ENCODE data around the gene TRPM3. TPM values are rescaled to one million over a fixed set of nuclear protein-coding genes. Genes with fewer than 3 reads are reported as not detected.

Gene TRPM3
- total RNA-seq, 1 donor, result 0.72 TPM

DNA sequence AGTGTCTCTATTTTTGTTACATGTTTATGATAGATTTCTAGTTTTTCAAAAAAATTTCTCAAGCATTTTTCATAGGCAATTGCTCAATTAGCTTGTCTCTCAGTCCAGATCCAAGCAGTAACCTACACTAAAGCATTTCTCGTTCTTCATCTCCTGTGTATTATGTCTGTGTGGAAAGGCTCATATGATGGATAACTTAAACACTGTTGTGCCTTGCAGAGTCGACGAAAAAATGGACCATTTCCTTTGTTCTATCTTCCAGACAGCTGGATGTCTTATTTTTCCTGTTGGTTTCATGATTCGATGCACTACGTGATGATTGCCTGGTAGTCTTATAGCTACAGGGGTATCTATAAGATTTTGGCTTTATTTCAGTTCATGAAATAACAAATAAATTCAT lies 347.8 kb downstream of the TRPM3 start:
- TF ChIP-seq, protein P1, sequence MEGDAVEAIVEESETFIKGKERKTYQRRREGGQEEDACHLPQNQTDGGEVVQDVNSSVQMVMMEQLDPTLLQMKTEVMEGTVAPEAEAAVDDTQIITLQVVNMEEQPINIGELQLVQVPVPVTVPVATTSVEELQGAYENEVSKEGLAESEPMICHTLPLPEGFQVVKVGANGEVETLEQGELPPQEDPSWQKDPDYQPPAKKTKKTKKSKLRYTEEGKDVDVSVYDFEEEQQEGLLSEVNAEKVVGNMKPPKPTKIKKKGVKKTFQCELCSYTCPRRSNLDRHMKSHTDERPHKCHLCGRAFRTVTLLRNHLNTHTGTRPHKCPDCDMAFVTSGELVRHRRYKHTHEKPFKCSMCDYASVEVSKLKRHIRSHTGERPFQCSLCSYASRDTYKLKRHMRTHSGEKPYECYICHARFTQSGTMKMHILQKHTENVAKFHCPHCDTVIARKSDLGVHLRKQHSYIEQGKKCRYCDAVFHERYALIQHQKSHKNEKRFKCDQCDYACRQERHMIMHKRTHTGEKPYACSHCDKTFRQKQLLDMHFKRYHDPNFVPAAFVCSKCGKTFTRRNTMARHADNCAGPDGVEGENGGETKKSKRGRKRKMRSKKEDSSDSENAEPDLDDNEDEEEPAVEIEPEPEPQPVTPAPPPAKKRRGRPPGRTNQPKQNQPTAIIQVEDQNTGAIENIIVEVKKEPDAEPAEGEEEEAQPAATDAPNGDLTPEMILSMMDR (IDR thresholded peaks at IDR 0.05; ENCODE audit: extremely low read depth, low read depth, low read length), result no peak
- Histone ChIP-seq H4K20me1 (ENCODE audit: insufficient read depth, low read length) (no peaks in the 10 kb centered on the region), H3K9me3 (ENCODE audit: low read depth, low read length) (no peaks in the 10 kb centered on the region), H3K4me3 (ENCODE audit: insufficient read depth, low read length) (no peak overlapping the region), H3K4me2 (ENCODE audit: insufficient read depth, low read length) (no peak overlapping the region), H3K27ac (ENCODE audit: low read depth, low read length) (no peak overlapping the region), H3K36me3 (ENCODE audit: insufficient read depth, low read length) (no peaks in the 10 kb centered on the region), H3K79me2 (ENCODE audit: insufficient read depth, low read length) (no peaks in the 10 kb centered on the region), H3K27me3 (ENCODE audit: insufficient read depth, low read length) (no peaks in the 10 kb centered on the region), H3K4me1 (ENCODE audit: insufficient read depth, low read length) (no peaks in the 10 kb centered on the region), H2AFZ (ENCODE audit: low read length) (no peak overlapping the region)
- DNase-seq (ENCODE audit: insufficient read length, low spot score, missing footprints), result no peak

DNA sequence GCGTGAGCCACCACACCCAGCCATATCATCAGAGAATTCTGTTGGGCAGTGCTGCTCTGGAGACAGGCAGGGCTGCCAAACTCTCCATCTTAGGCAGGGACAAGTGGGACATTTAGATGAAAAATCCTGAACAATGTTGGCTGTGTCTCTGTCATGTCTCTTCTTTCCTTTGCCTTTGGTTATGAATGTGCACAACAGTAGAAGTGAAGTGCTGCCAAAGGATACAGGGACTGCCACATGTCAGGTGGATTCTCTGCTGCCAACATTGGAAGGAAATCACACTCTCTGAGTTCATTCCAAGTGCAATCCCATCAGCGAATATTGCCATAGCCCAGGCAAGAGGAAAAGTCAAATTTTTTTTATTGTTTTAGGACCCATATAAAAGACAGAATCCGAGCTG lies 348.8 kb downstream of the TRPM3 start:
- H3K36me3 ChIP-seq (ENCODE audit: insufficient read depth, low read length), result no peaks in the 10 kb centered on the region
- H4K20me1 ChIP-seq (ENCODE audit: insufficient read depth, low read length), result no peaks in the 10 kb centered on the region
- no peak overlapping the region for H3K4me3 ChIP-seq (ENCODE audit: insufficient read depth, low read length)
- no peaks in the 10 kb centered on the region for H3K4me1 ChIP-seq (ENCODE audit: insufficient read depth, low read length)
- no peak overlapping the region for H2AFZ ChIP-seq (ENCODE audit: low read length)
- H3K27me3 ChIP-seq (ENCODE audit: insufficient read depth, low read length), result no peaks in the 10 kb centered on the region
- H3K4me2 ChIP-seq (ENCODE audit: insufficient read depth, low read length), result no peak overlapping the region
- H3K27ac ChIP-seq (ENCODE audit: low read depth, low read length), result no peak overlapping the region
- TF ChIP-seq, protein P1 (IDR thresholded peaks at IDR 0.05; ENCODE audit: extremely low read depth, low read depth, low read length), result no peak
- no peaks in the 10 kb centered on the region for H3K9me3 ChIP-seq (ENCODE audit: low read depth, low read length)
- DNase-seq (ENCODE audit: insufficient read length, low spot score, missing footprints), result peak; percentile 41
- H3K79me2 ChIP-seq (ENCODE audit: insufficient read depth, low read length), result no peaks in the 10 kb centered on the region

DNA sequence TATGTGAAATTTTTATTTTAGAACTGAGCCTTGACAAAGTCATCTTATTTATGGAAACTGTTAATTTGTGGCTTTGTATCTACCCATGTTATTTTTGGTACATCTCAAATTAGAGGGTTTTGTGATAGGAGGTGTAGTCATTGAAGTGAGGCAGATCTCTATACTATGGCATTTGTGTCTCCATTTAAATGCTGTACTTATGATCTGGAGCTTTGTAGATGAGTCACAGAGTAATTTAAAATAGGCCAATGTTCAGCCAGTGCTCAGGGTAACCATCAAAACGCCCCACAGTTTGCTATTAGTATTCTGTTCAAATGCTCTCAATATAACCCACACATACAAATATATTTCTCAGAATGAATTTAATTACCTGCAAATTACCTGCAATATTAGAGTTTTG lies 355.5 kb downstream of the TRPM3 start:
- no peak for DNase-seq (ENCODE audit: insufficient read length, low spot score, missing footprints)
- Histone ChIP-seq H3K36me3 (ENCODE audit: insufficient read depth, low read length) (no peaks in the 10 kb centered on the region), H3K9me3 (ENCODE audit: low read depth, low read length) (no peaks in the 10 kb centered on the region), H3K4me3 (ENCODE audit: insufficient read depth, low read length) (no peak overlapping the region), H3K4me2 (ENCODE audit: insufficient read depth, low read length) (no peak overlapping the region), H3K79me2 (ENCODE audit: insufficient read depth, low read length) (no peaks in the 10 kb centered on the region), H4K20me1 (ENCODE audit: insufficient read depth, low read length) (no peaks in the 10 kb centered on the region), H2AFZ (ENCODE audit: low read length) (no peak overlapping the region), H3K27me3 (ENCODE audit: insufficient read depth, low read length) (no peaks in the 10 kb centered on the region), H3K4me1 (ENCODE audit: insufficient read depth, low read length) (no peaks in the 10 kb centered on the region), H3K27ac (ENCODE audit: low read depth, low read length) (no peak overlapping the region)
- TF ChIP-seq, protein P1 (IDR thresholded peaks at IDR 0.05; ENCODE audit: extremely low read depth, low read depth, low read length), result no peak

DNA sequence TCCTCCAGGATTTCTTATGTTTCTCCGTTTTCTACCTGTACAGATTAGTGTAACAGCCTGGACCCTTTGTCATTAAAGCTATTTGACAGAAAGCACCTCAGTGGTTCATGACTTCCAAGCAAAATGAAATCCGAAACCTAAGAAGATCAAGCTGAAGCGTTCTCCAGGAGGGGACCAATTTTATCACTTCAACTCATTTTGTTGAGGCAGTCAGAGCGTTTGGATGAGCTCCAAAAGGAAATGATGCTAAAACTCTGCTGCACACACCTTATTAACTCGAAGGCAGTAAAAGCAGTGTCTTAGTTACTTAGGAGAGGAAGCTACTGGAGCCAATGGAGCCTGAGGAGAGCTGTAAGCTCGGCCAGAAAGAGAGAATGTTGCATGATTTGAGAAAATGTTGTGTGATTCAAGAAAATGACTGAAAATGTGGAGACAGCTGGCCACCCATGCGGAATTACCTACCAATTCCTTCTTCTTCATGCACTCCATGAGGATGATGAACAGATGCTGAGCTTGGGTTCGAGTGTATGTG lies 360.2 kb downstream of the TRPM3 start:
- Histone ChIP-seq H3K9me3 (ENCODE audit: low read depth, low read length) (no peaks in the 10 kb centered on the region), H3K4me3 (ENCODE audit: insufficient read depth, low read length) (no peak overlapping the region), H3K27ac (ENCODE audit: low read depth, low read length) (no peak overlapping the region), H3K4me2 (ENCODE audit: insufficient read depth, low read length) (no peak overlapping the region), H3K36me3 (ENCODE audit: insufficient read depth, low read length) (no peaks in the 10 kb centered on the region), H3K27me3 (ENCODE audit: insufficient read depth, low read length) (no peaks in the 10 kb centered on the region), H4K20me1 (ENCODE audit: insufficient read depth, low read length) (no peaks in the 10 kb centered on the region), H2AFZ (ENCODE audit: low read length) (no peak overlapping the region), H3K4me1 (ENCODE audit: insufficient read depth, low read length) (no peaks in the 10 kb centered on the region), H3K79me2 (ENCODE audit: insufficient read depth, low read length) (no peaks in the 10 kb centered on the region)
- TF ChIP-seq, protein P1 (IDR thresholded peaks at IDR 0.05; ENCODE audit: extremely low read depth, low read depth, low read length), result no peak
- DNase-seq (ENCODE audit: insufficient read length, low spot score, missing footprints), result no peak
